GM12878 (cell line): Measurements from ENCODE around the gene RIIAD1. TPM values are rescaled to one million over a fixed set of nuclear protein-coding genes. Genes with fewer than 3 reads are reported as not detected.
A peak's percentile ranks its signal among the peaks of the same experiment; 100 is the strongest.

Source experiments
- ATAC-seq: fragments of 200-7000 bp; cut with Tn5 transposase; 3 replicates; pipeline ENCODE4 v1.9.1; 2020; ENCODE audit warnings: mild to moderate bottlenecking, moderate library complexity
- BruUV-seq: library from RNA; stranded (reverse); fragments of 400-500 nt; replicated peaks from 2 replicates; lab custom pipeline; 2021; lab: Mats Ljungman, UMichigan
- CTCF ChIA-PET: fragments of 300-600 bp; sonication (Branson Sonifier 250); formaldehyde crosslinking; extraction: SDS; loops from one replicate; lab custom pipeline; 2021; ENCODE audit warnings: inconsistent platforms; lab: Yijun Ruan, JAX
- POLR2A ChIA-PET: fragments of 350-600 bp; formaldehyde crosslinking; extraction: SDS; loops from one replicate; lab custom pipeline; 2021; ENCODE audit warnings: inconsistent platforms; lab: Charles Lee
- RAD21 ChIA-PET: fragments of 300-600 bp; sonication (Branson Sonifier 250); formaldehyde crosslinking; loops from one replicate; lab custom pipeline; 2023; ENCODE audit warnings: antibody characterized with exemption; ENCODE audit not compliant: unreplicated experiment; lab: Charles Lee
- SMC1A ChIA-PET: fragments of 300-600 bp; sonication (Branson Sonifier 250); formaldehyde crosslinking; loops from one replicate; lab custom pipeline; 2023; ENCODE audit not compliant: unreplicated experiment, uncharacterized antibody; lab: Charles Lee
- DNase-seq: peaks from one replicate; pipeline ENCODE4 v3.0.0-alpha.2; 2011; ENCODE audit warnings: low read depth, low spot score
- FAIRE-seq: peaks from 3 replicates; lab custom pipeline; 2011; peaks lifted over from hg19 to GRCh38; lab: Jason Lieb, UNC
- H2AFZ ChIP-seq: 2 replicates; pipeline ENCODE4 v1.6.0; 2011; ENCODE audit warnings: low read depth, low read length, control low read depth; ENCODE audit not compliant: control insufficient read depth
- H3K27ac ChIP-seq: 2 replicates; pipeline ENCODE4 v1.5.1; 2011; ENCODE audit warnings: control low read depth; ENCODE audit not compliant: control insufficient read depth, insufficient read depth
- H3K27me3 ChIP-seq, 2 experiments: replicated peaks in 1 of 2; 2 replicates each; pipeline versions ENCODE4 v1.6.0 to v1.6.1; 2011; ENCODE audit warnings: low read length in 1 of 2; ENCODE audit not compliant: control insufficient read depth in 2 of 2, insufficient read depth in 2 of 2
- H3K36me3 ChIP-seq, 2 experiments: 2 replicates each; pipeline ENCODE4 v1.5.1; 2011; ENCODE audit warnings: low read length in 1 of 2; ENCODE audit not compliant: control insufficient read depth in 2 of 2, insufficient read depth in 2 of 2
- H3K4me1 ChIP-seq: 2 replicates; pipeline ENCODE4 v1.6.1; 2011; ENCODE audit warnings: mild to moderate bottlenecking, low read length, moderate library complexity, mixed read lengths; ENCODE audit not compliant: control insufficient read depth, insufficient read depth
- H3K4me2 ChIP-seq: 2 replicates; pipeline ENCODE4 v1.6.0; 2011; ENCODE audit warnings: control low read depth; ENCODE audit not compliant: control insufficient read depth, insufficient read depth
- H3K4me3 ChIP-seq: fragments of 200-600 bp; sonication (generic); 2 replicates; pipeline ENCODE4 v1.5.1; 2016
- H3K79me2 ChIP-seq: 2 replicates; pipeline ENCODE4 v1.6.0; 2011; ENCODE audit warnings: low read length; ENCODE audit not compliant: control insufficient read depth, insufficient read depth
- H3K9ac ChIP-seq: 2 replicates; pipeline ENCODE4 v1.8.0; 2011; ENCODE audit warnings: low read length, control low read depth, mixed read lengths; ENCODE audit not compliant: control insufficient read depth, insufficient read depth
- H3K9me3 ChIP-seq: replicated peaks from 3 replicates; pipeline ENCODE4 v1.5.1; 2011; ENCODE audit warnings: mild to moderate bottlenecking, low read length; ENCODE audit not compliant: control insufficient read depth, insufficient read depth
- H4K20me1 ChIP-seq: 2 replicates; pipeline ENCODE4 v1.6.0; 2011; ENCODE audit not compliant: control insufficient read depth, insufficient read depth
- BCL3 ChIP-seq: IDR thresholded peaks from 2 replicates; pipeline ENCODE4 v1.6.1; 2011; ENCODE audit warnings: borderline replicate concordance, low read depth, mild to moderate bottlenecking, moderate library complexity, low read length; ENCODE audit not compliant: insufficient read depth, poor library complexity, severe bottlenecking
- CTCF ChIP-seq, 3 experiments: IDR thresholded peaks in 2 of 3; conservative IDR thresholded peaks in 1 of 3; 2 replicates each; pipeline ENCODE4 v1.5.1; 2011; ENCODE audit warnings: low read depth in 3 of 3, low read length in 3 of 3, mild to moderate bottlenecking in 3 of 3, control low read depth in 2 of 3, moderate library complexity in 2 of 3, inconsistent platforms in 1 of 3, mixed read lengths in 1 of 3; ENCODE audit not compliant: control insufficient read depth in 2 of 3, insufficient read depth in 1 of 3; ENCODE audit errors: extremely low read depth in 1 of 3
- GATAD2B ChIP-seq: fragments of 450-650 bp; conservative IDR thresholded peaks from 2 replicates; pipeline ENCODE4 v1.6.1; 2017; ENCODE audit warnings: low read depth, mild to moderate bottlenecking, moderate library complexity
- HDAC2 ChIP-seq: fragments of 200-600 bp; sonication (generic); IDR thresholded peaks from 2 replicates; pipeline ENCODE4 v1.6.1; 2017
- HDGF ChIP-seq: fragments of 450-650 bp; IDR thresholded peaks from 2 replicates; pipeline ENCODE4 v1.6.1; 2016; ENCODE audit warnings: antibody characterized with exemption
- JUNB ChIP-seq: IDR thresholded peaks from 2 replicates; pipeline ENCODE4 v1.6.1; 2016; ENCODE audit warnings: antibody characterized with exemption, mild to moderate bottlenecking
- KAT2A ChIP-seq: conservative IDR thresholded peaks from 2 replicates; pipeline ENCODE4 v1.6.1; 2011; ENCODE audit warnings: low read depth, low read length; ENCODE audit not compliant: control insufficient read depth
- LARP7 ChIP-seq: fragments of 450-650 bp; IDR thresholded peaks from 2 replicates; pipeline ENCODE4 v1.6.1; 2017; ENCODE audit warnings: mild to moderate bottlenecking
- MTA3 ChIP-seq: IDR thresholded peaks from 2 replicates; pipeline ENCODE4 v1.6.1; 2012; ENCODE audit warnings: low read length, inconsistent platforms, borderline replicate concordance
- NFIC ChIP-seq: IDR thresholded peaks from 2 replicates; pipeline ENCODE4 v1.6.1; 2012; ENCODE audit warnings: low read depth, mild to moderate bottlenecking, inconsistent platforms, low read length, moderate library complexity
- NFXL1 ChIP-seq: fragments of 450-650 bp; IDR thresholded peaks from 2 replicates; pipeline ENCODE4 v1.6.1; 2017; ENCODE audit warnings: antibody characterized with exemption, mild to moderate bottlenecking, borderline replicate concordance
- PKNOX1 ChIP-seq: fragments of 450-650 bp; IDR thresholded peaks from 2 replicates; pipeline ENCODE4 v1.6.1; 2016; ENCODE audit warnings: mild to moderate bottlenecking
- SREBF2 ChIP-seq: IDR thresholded peaks from 2 replicates; pipeline ENCODE4 v1.6.1; 2012; ENCODE audit warnings: mild to moderate bottlenecking, low read length
- WGBS: methylation state at CpG from one replicate; pipeline ENCODE4 v1.1.6; 2016; ENCODE audit warnings: low lambda C conversion rate; ENCODE audit not compliant: insufficient replicate concordance, insufficient coverage; ENCODE audit errors: missing lambda C conversion rate; 5-methylcytosine and 5-hydroxymethylcytosine counted together
- in situ Hi-C: fragments of 300-500 bp; cut with MboI; formaldehyde crosslinking; loops from 9 replicates; pipeline ENCODE4 v1.14.3; 2018; ENCODE audit warnings: mixed read lengths
- intact Hi-C: fragments of 100-400 bp; cut with micrococcal nuclease; formaldehyde crosslinking; loops from one replicate; pipeline ENCODE4 v1.14.2; 2022; ENCODE audit not compliant: unreplicated experiment
- polyA plus RNA-seq, 11 experiments: library from polyadenylated mRNA; depleted of rRNA in 4 of 11; unstranded in 6 of 11; stranded (reverse) in 5 of 11; fragments of >200 nt; fragmentation: Nextera tagmentation in 4 of 11; fragmentation: Illumina TruSeq in 1 of 11; extraction: Ambion mirVana in 4 of 11; extraction: Trizol in 1 of 11; gene quantifications; 1 replicate in 1 of 11; 2 replicates in 10 of 11; pipeline versions ENCODE4 v1.2.1 to v1.2.3, GENCODE V29; 2011 to 2016; ENCODE audit warnings: inconsistent platforms in 2 of 11, missing spikeins in 2 of 11, low read depth in 1 of 11
- total RNA-seq, 4 experiments: library from RNA; depleted of rRNA in 3 of 4; stranded (reverse); fragments of >200 nt in 3 of 4; fragmentation: Illumina TruSeq in 1 of 4; extraction: Trizol in 1 of 4; gene quantifications; 2 replicates each; pipeline versions ENCODE4 v1.2.1 to v1.2.3, GENCODE V29; 2013 to 2021

Gene RIIAD1
- total and polyA plus RNA-seq, 10 of the 15 experiments (the other 5 are each of a cell fraction or from before 2014, with no cell fraction given): not detected

- ChIA-PET RAD21 (no interaction called here), SMC1A (interaction anchor here (1.1 to 1.2 kb wide), 2 partner anchors 16 to 18 kb away, joined by 3 read pairs; no protein-coding TSS in a partner anchor)
- Histone ChIP-seq H2AFZ (no peak overlapping the region), H3K4me2 (no peak overlapping the region), H3K79me2 (no peaks in the 10 kb centered on the region), H3K27me3 (peaks cover 0 to 9% of the 10 kb centered on the region in 2 experiments; a peak in 2 of 4 replicates), H4K20me1 (no peaks in the 10 kb centered on the region), H3K4me1 (peaks cover 10% of the 10 kb centered on the region)
- no peak for FAIRE-seq
- intact Hi-C loops: loop anchor here (10.0 kb wide), 1 partner anchor 119 kb away; the partner anchor contains the start of genes C2CD4D and RORC
- no peak for DNase-seq
- ATAC-seq: no peak
- 19% methylated on average over 17 of the region's 17 CpGs for WGBS
- 0 out of 6 replicates have a peak, but pooled peaks of 1 of the 3 experiments have one; percentile 9 for TF ChIP-seq CTCF (IDR thresholded peaks at IDR 0.05 in 2 of 3, conservative IDR thresholded peaks at IDR 0.05 in 1 of 3; ENCODE audit: control insufficient read depth in 2 of 3, extremely low read depth in 1 of 3, insufficient read depth in 1 of 3, low read depth in 3 of 3, low read length in 3 of 3)
- TF ChIP-seq NFXL1: no peak
- TF ChIP-seq, all 136 proteins: peak for 1
- no TSS peak for BruUV-seq
- Histone ChIP-seq H3K27ac (no peak overlapping the region), H3K9ac (no peak overlapping the region), H3K4me3 (no peak overlapping the region), H3K36me3 (no peaks in the 10 kb centered on the region), H3K9me3 (no peaks in the 10 kb centered on the region)
- POLR2A ChIA-PET: no interaction called here
- CTCF ChIA-PET: no interaction called here
- in situ Hi-C loops: no loop called here
Measured at GRCh38 chr1:151715726-151716404, 5.5 kb upstream of the RIIAD1 start.

- no peak overlapping the region for H2AFZ ChIP-seq
- H3K27me3 ChIP-seq: peaks cover 0 to 9% of the 10 kb centered on the region in 2 experiments; a peak in 2 of 4 replicates
- H3K4me3 ChIP-seq: no peak overlapping the region
- peaks cover 12% of the 10 kb centered on the region for H3K4me1 ChIP-seq
- H3K9me3 ChIP-seq: no peaks in the 10 kb centered on the region
- no peak overlapping the region for H3K9ac ChIP-seq
- no peak overlapping the region for H3K4me2 ChIP-seq
- ChIA-PET CTCF (no interaction called here), POLR2A (no interaction called here), SMC1A (no interaction called here), RAD21 (no interaction called here)
- 4% methylated on average over 11 of the region's 11 CpGs for WGBS
- no peak for DNase-seq
- FAIRE-seq: no peak
- in situ Hi-C loops: no loop called here
- H3K79me2 ChIP-seq: no peaks in the 10 kb centered on the region
- BruUV-seq: no TSS peak
- no peaks in the 10 kb centered on the region for H4K20me1 ChIP-seq
- no peaks in the 10 kb centered on the region for H3K36me3 ChIP-seq
- H3K27ac ChIP-seq: no peak overlapping the region
- intact Hi-C loops: loop anchor here (10.0 kb wide), 1 partner anchor 118 kb away; the partner anchor contains the start of genes C2CD4D and RORC
- no peak for ATAC-seq
- TF ChIP-seq GATAD2B: no peak
- no peak for TF ChIP-seq NFIC
- TF ChIP-seq BCL3: no peak
- no peak for TF ChIP-seq KAT2A
- TF ChIP-seq HDAC2: no peak
- TF ChIP-seq PKNOX1: no peak
- TF ChIP-seq HDGF: no peak
- TF ChIP-seq MTA3: no peak
- TF ChIP-seq SREBF2: no peak
- no peak for TF ChIP-seq JUNB
- no peak for TF ChIP-seq LARP7
Measured at GRCh38 chr1:151716405-151716762, 4.9 kb upstream of the RIIAD1 start.
